B cell (primary cell): ENCODE results near the gene ATXN7L2.

Experiments used
- CTCF ChIP-seq: fragments of 200-600 bp; IDR thresholded peaks from one replicate; pipeline ENCODE4 v1.8.0; 2022; ENCODE audit warnings: antibody characterized with exemption, mild to moderate bottlenecking
- EZH2 ChIP-seq: IDR thresholded peaks from 2 replicates; pipeline ENCODE4 v1.6.1; 2012; ENCODE audit warnings: borderline replicate concordance, low read depth, mild to moderate bottlenecking, moderate library complexity, low read length; ENCODE audit not compliant: insufficient read depth, poor library complexity, severe bottlenecking

GRCh38 chr1:109443476-109443875 is 40.2 kb upstream of the ATXN7L2 start:
- TF ChIP-seq EZH2 (no peak), CTCF (no peak)
